Endothelial cell of umbilical vein (primary cell): ENCODE data around the gene MINDY4.

ENCODE experiments used
- CTCF ChIP-seq, 2 donors: IDR thresholded peaks; 1 replicate in 1 of 2; 2 replicates in 1 of 2; pipeline ENCODE4 v1.5.1; 2011; ENCODE audit warnings: low read length in 2 of 2, mild to moderate bottlenecking in 2 of 2, moderate library complexity in 2 of 2, control low read depth in 1 of 2, inconsistent platforms in 1 of 2, low read depth in 1 of 2; ENCODE audit not compliant: insufficient read depth in 1 of 2; ENCODE audit errors: extremely low read depth in 1 of 2
- EZH2 ChIP-seq: IDR thresholded peaks from 2 replicates; pipeline ENCODE4 v1.6.1; 2012; ENCODE audit warnings: borderline replicate concordance, low read depth, mild to moderate bottlenecking, moderate library complexity, low read length, inconsistent platforms; ENCODE audit not compliant: severe bottlenecking
- MAX ChIP-seq: IDR thresholded peaks from 2 replicates; pipeline ENCODE4 v1.6.1; 2011; ENCODE audit not compliant: insufficient read depth, insufficient read length
- POLR2A ChIP-seq: IDR thresholded peaks from 2 replicates; pipeline ENCODE4 v1.6.1; 2012; ENCODE audit warnings: low read depth, mild to moderate bottlenecking, control low read depth, low read length

- TF ChIP-seq CTCF (IDR thresholded peaks at IDR 0.05; ENCODE audit: extremely low read depth in 1 of 2, insufficient read depth in 1 of 2, low read depth in 1 of 2, low read length in 2 of 2): no peak
- TF ChIP-seq MAX: no peak
- no peak for TF ChIP-seq POLR2A
- no peak for TF ChIP-seq EZH2
Observed at GRCh38 chr7:30782690-30783089, 11.5 kb downstream of the MINDY4 start.
